HG03558 (cell line): ENCODE measurements around the gene FBN3.

Experiments used
- ATAC-seq: cut with Tn5 transposase; IDR thresholded peaks from one replicate; pipeline ENCODE4 v1.9.1; 2021; ENCODE audit warnings: moderate number of reproducible peaks; ENCODE audit not compliant: unreplicated experiment; ENCODE audit errors: extremely low read depth

Gene FBN3

DNA sequence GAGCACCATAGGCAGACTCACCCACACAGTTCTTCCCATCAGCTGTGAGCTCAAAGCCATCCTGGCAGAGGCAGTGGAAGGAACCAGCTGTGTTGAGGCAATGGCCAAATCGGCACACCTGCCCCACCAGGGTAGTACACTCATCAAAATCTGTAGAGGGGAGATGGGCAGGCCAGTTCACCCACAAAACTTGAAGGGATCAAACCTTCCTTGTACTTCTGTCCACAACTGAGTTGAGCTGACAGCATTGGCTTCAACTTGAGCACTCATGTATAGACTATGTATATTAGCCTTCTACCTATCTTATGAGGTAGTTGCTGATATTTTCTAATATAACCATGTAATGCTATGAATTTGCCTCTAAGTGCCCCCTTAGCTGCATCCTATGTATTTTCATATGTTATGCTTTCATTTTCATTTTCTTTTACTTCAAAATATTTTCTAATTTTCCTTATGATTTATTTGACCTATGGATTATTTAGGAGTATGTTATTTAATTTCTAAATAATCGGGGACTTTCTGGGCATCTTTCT lies 54.0 kb downstream of the FBN3 start:
- no peak for ATAC-seq

DNA sequence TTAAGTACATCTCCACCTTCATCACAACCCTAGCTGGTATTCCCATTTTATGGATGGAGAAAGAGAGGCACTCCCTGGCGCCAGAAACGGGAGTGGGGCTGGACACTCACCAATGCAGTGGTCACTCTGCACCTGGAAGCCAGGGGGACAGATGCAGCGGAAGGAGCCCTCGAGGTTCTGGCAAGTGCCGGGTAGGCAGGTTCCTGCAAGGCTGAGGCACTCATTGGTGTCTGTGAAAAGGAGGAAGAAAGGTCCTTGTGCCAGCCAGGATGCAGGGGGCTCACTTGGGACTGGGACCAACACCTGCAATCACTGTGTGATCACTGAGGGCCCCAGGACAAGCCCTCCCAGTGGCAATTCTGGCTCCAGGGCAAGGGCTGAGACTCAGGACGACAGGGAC lies 55.1 kb downstream of the FBN3 start:
- ATAC-seq, result no peak

GRCh38 chr19:8093740-8094139 lies 55.7 kb downstream of the FBN3 start:
- no peak for ATAC-seq

DNA sequence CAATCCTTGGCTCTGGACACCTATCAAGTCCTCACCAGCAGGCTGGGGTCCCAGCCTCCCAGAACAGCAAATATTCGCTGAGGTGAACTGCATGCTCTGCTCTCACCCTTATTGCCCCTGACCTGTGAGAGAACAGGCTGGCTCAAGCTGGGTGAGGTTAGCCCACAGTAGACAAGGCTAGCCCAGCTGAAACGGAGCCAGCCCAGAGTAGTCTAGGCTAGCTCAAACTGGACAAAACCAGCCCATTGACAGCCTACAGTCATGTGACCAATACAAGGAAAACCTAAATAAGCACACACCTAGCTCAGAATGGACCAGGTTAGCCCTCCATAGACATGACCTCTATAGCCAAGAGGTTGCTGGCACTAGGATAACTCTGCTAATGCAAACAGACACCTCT lies 58.4 kb downstream of the FBN3 start:
- ATAC-seq, result no peak

DNA sequence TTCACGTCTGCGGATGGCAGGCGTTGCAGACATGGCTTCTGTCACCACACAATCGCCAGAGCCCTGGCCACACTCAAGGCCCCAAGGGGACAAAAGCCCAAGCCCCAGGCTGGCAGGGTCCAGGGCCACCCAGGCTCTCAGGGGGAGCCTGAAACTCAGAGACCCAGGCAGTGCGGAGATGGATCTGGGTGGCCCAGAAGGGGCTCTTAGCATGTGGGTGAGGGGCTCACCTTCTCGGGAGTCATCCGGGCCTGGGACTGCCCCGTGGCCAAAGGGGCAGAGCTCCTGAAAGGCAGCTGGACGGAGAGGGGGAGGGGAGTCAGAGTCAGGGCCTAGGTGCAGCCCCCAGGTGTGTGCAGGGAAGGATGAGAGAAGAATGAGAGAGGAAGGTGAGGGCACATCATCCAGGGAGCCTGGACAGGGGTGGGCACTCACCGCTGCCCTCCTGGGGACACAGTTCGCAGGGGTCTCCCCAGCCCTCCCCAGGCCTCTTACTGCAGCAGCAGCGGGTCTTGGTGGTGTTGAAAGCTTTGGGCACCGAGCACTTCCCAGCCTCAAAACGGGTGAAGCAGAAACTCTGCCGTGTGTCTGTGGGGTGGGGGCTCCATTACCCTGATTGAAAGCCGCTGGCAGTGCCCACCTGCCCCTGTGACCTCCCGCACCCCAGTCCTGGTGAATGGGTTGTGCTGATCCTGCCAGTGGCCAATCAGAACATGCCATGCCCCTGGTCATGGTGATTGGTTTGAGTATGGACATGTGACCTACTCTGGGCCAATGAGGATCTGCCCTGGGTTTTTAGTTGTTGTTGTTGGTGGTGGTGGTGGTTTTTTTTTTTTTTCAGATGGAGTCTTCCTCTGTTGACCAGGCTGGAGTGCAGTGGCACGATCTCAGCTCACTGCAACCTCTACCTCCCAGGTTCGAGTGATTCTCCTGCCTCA lies 59.5 kb downstream of the FBN3 start:
- ATAC-seq, result no peak

GRCh38 chr19:8088752-8089663 lies 60.4 kb downstream of the FBN3 start:
- ATAC-seq, result no peak

- ATAC-seq, result no peak
Measured at GRCh38 chr19:8087876-8088275, 61.5 kb downstream of the FBN3 start.

DNA sequence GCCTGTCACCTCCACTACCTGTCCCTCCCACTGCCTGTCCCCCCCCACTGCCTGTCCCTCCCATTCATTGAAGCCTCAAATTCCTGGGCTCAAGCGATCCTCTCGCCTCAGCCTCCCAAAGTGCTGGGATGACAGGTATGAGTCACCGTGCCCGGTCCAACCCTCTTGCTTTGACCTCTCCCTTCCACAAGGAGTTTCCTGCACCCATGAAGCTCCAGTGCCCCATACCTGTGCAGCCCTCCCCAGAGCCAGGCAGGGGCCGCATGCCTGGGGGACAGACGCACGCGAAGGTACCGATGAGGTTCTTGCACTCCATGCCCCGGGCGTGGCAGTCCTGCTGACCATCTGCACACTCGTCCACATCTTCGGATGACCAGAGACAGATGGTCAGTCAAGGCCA lies 62.5 kb downstream of the FBN3 start:
- ATAC-seq, result no peak

GRCh38 chr19:8085598-8086408 lies 63.6 kb downstream of the FBN3 start:
- no peak for ATAC-seq

- no peak for ATAC-seq
Measured at GRCh38 chr19:8084152-8084551, 65.2 kb downstream of the FBN3 start.

DNA sequence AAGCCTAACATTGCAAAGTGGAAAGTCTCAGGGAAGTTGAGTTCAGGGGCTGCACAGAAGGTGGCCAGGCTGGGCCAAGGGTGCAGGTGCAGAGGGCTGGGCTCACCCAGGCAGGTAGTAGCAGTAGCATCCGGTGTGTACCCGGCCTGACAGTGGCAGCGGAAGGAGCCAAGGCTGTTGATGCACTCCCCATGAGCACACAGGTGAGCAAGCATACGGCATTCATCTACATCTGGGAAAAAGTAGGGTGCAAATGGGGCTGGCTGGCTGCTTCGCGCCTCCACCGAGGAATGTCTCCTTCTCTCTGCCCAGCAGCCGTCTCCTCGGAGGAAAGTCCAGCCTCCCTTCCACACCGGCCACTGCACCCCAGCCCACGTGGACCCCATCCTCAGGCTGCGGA lies 66.3 kb downstream of the FBN3 start:
- no peak for ATAC-seq

DNA sequence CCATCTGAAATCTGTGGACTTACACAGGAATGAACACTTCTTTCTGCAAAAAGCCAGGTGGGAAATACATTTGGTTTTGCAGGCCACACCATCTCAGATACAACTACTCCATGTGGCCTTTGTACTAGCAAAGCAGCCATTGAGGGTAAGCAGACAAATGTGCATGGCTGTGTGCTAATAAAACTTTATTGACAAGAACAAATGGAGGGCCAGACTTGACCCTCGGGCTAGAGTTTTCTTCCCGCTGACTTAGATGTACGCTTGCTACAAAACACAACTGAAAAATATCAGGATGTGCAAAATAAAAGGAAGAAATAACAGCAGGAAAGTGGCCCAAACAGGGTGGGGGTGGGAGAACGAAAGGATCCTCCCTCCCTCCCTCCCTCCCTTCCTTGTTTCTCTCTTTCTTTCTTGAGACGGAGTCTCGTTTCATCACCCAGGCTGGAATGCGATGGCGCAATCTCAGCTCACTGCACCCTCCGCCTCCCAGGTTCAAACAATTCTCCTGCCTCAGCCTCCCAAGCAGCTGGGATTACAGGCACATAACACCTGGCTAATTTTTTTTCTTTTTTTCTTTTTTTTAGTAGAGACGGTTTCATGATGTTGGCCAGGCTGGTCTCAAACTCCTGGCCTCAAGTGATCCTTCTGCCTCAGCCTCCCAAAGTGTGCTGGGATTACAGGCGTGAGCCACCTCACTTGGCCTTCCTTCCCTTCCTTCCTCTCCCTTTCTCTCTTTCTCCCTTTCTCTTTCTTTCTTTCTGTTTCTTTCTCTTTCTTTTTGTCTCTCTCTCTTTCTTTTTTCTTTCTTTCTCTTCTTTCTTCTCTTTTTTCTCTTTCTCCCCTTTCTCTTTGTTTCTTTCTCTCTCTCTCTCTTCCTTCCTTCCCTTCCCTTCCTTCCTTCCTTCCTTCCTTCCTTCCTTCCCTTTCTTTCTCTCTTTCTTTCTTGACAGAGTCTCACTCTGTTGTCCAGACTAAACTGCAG lies 67.5 kb downstream of the FBN3 start:
- ATAC-seq, result no peak

DNA sequence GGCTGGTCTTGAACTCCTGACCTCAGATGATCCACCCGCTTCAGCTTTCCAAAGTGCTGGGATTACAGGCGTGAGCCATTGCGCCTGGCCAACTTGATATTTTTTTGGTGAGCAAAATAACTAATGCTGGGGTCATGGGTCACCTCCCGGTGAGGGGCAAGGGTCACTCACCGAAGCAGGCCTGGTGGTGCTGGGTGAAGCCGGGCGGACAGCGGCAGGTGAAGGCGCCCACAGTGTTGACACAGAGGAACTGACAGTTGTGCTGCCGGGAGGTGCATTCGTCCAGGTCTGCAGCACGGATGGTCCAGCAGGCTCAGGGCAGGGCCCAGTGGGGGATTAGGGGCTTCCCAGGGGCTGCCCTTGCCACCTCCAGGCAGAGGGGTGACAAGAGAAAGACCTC lies 68.6 kb downstream of the FBN3 start:
- no peak for ATAC-seq

- no peak for ATAC-seq
Measured at GRCh38 chr19:8079988-8080387, 69.4 kb downstream of the FBN3 start.

DNA sequence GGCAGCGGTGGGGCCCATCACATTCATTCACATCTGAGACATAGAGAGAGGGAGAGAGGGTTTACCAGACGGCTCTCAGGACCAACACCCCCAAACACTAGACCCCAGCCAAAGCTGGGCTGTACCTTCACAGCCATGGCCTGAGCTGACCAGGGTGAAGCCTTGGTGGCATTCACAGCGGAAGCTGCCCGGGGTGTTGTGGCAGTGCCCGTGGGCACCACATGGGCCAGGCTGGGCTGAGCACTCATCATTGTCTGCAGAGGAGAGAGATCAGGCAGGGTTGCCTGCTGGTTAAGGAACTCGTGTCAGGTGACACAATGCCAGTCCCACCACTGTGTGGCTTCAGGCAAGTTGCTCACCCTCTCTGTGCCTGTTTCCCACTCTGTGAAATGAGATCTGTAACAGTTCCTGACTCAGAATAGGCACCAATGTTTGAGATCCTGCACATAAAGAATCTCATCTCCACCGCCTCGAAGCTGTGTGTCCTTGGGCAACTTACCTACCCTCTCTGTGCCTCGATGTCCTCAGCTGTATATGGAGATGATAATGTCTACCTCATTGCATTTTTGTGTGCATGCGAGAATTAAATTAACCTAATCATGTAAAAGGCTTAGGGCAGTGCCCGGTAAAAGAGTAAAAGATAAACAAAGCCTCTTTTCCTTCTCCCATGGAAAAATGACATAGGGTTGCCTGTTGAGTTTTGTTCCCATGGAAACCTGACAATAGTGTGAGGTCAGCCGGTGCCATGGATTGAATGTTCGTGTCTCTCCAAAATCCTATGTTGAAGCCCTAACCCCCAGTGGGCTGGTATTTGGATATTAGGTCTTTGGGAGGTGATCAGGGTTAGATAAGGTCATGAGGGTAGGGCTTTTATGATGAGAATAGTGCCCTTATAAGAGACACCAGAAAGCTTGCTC lies 74.0 kb downstream of the FBN3 start:
- no peak for ATAC-seq

DNA sequence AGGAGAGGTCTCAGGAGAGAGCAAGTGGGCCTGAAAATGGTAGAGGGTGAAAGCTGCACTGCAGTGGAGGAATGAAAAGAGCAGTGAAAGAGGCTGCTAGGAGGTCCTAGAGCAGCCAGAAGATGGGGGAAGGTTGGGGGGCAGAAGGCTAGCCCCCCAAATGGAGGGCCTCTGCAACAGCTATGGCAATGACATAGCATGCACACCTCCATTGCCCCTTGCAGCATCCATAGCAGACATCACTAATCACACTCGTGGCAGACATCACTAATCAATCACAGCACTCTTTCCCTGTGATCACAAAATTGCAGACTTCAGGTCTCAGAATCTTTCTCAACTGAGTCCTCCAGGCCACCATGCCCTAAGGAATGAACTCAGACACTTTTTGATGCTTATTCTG lies 74.9 kb downstream of the FBN3 start:
- no peak for ATAC-seq

DNA sequence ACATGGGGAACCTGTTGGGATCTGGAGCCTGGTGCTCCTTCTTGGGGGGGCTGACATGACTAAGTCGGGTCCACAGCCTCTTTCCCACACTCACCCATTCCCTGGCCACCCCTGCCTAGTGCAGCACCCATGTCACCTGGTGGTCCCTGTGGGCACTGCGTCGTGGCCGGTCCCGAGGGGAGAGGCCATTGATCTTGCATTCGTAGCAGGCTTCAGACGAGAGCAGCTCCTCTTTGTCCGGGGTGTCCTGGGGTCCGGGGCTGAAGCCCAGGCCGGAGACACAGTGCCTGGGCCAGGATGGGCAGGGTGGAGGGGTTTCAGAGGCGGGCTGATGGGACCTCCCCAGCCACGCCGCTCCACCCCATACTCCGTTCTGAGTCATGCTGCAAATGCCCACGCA lies 77.5 kb downstream of the FBN3 start:
- no peak for ATAC-seq
